ENCODE results near the gene ANKRD35. TPM values are rescaled to one million over a fixed set of nuclear protein-coding genes. Genes with fewer than 3 reads are reported as not detected.
A peak's percentile ranks its signal among the peaks of the same experiment; 100 is the strongest.
"Not testable (repeated sequence)": the region's sequence is repeated elsewhere in the genome, so short reads cannot be mapped to it uniquely, and the experiment has no call there.

ANKRD35 gene
- total RNA-seq = 1 to 10 TPM; 3.8 to 7.2 TPM
- 10 to 100 TPM in 1 of 2 donors, 1 to 10 TPM in 1; 8.4 to 23.6 TPM for polyA plus RNA-seq
- long read RNA-seq, donor 1, partial matches to known transcripts = 59 of 59 reads
- long read RNA-seq, donor 1, other reads (novel, unspliced or antisense) = 0 of 59 reads
- long read RNA-seq, donor 2, partial matches to known transcripts = 16 of 18 reads
- long read RNA-seq, donor 2, other reads (novel, unspliced or antisense) = 2 of 18 reads

GRCh38 chr1:145885738-145886287 is at the start of gene ANKRD35:
Gene ANKRD35, minus strand, starts transcription at chr1:145885866. Its CDS starts 108 bp downstream, at chr1:145885758.
- Histone ChIP-seq H3K9me3 (ENCODE audit: control insufficient read depth, low read length) (no peaks in the 10 kb centered on the region), H3K36me3 (ENCODE audit: control insufficient read depth in 1 of 2, insufficient read depth in 2 of 2, low read length in 1 of 2) (no peaks in the 10 kb centered on the region), H3K27ac (ENCODE audit: low read depth in 1 of 2, low read length in 2 of 2) (no peak within 1 kb of the TSS), H3K27me3 (ENCODE audit: control insufficient read depth in 1 of 2, insufficient read depth in 2 of 2, low read length in 1 of 2) (no peaks in the 10 kb centered on the region), H3K4me3 (ENCODE audit: low read length in 2 of 2) (peak within 1 kb of the TSS; percentile 42 to 87), H3K4me1 (ENCODE audit: control insufficient read depth in 1 of 2, insufficient read depth in 2 of 2, low read length in 2 of 2) (no peaks in the 10 kb centered on the region)
- ATAC-seq (ENCODE audit: low FRiP score) = peak; percentile 93
- intact Hi-C loops (cut with DNase I) = no loop called here
- DNase-seq = peak; percentile 90 to 95
- 1% methylated on average over 35 to 36 of the region's 36 CpGs for WGBS, 2 donors

GRCh38 chr1:145932522-145933009 is 46.9 kb upstream of the ANKRD35 start:
- H3K36me3 ChIP-seq (ENCODE audit: control insufficient read depth in 1 of 2, insufficient read depth in 2 of 2, low read length in 1 of 2); H3K27ac ChIP-seq (ENCODE audit: low read depth in 1 of 2, low read length in 2 of 2); DNase-seq; intact Hi-C loops (cut with DNase I); H3K9me3 ChIP-seq (ENCODE audit: control insufficient read depth, low read length); H3K27me3 ChIP-seq (ENCODE audit: control insufficient read depth in 1 of 2, insufficient read depth in 2 of 2, low read length in 1 of 2); H3K4me1 ChIP-seq (ENCODE audit: control insufficient read depth in 1 of 2, insufficient read depth in 2 of 2, low read length in 2 of 2); H3K4me3 ChIP-seq (ENCODE audit: low read length in 2 of 2); ATAC-seq (ENCODE audit: low FRiP score): not testable (repeated sequence)
- WGBS, 2 donors = 53% methylated on average over 9 of the region's 9 CpGs

- H3K9me3 ChIP-seq (ENCODE audit: control insufficient read depth, low read length) = no peaks in the 10 kb centered on the region
- intact Hi-C loops (cut with DNase I) = loop anchor here (2.0 kb wide), 2 partner anchors 29 to 35 kb away; no protein-coding TSS in a partner anchor
- H3K27me3 ChIP-seq (ENCODE audit: control insufficient read depth in 1 of 2, insufficient read depth in 2 of 2, low read length in 1 of 2) = no peaks in the 10 kb centered on the region
- H3K27ac ChIP-seq (ENCODE audit: low read depth in 1 of 2, low read length in 2 of 2) = peak overlapping the region; percentile 30 to 77
- ATAC-seq (ENCODE audit: low FRiP score) (no peak), DNase-seq (no peak)
- WGBS, 2 donors = 67 to 68% methylated on average over 20 of the region's 20 CpGs
- H3K4me1 ChIP-seq (ENCODE audit: control insufficient read depth in 1 of 2, insufficient read depth in 2 of 2, low read length in 2 of 2) = no peaks in the 10 kb centered on the region
- H3K36me3 ChIP-seq (ENCODE audit: control insufficient read depth in 1 of 2, insufficient read depth in 2 of 2, low read length in 1 of 2) = peaks cover 0 to 1% of the 10 kb centered on the region in 2 donors
- H3K4me3 ChIP-seq (ENCODE audit: low read length in 2 of 2) = peak overlapping the region; percentile 35 to 72
These were observed 42.4 kb upstream of the ANKRD35 start for GRCh38 chr1:145927916-145928643.

GRCh38 chr1:145927063-145927886 is 41.6 kb upstream of the ANKRD35 start, which contains the start of gene RBM8A:
Gene RBM8A, minus strand, starts transcription at chr1:145927484. Its CDS starts 58 bp downstream, at chr1:145927426.
- Histone ChIP-seq H3K36me3 (ENCODE audit: control insufficient read depth in 1 of 2, insufficient read depth in 2 of 2, low read length in 1 of 2) (peaks cover 0 to 1% of the 10 kb centered on the region in 2 donors), H3K4me1 (ENCODE audit: control insufficient read depth in 1 of 2, insufficient read depth in 2 of 2, low read length in 2 of 2) (no peaks in the 10 kb centered on the region), H3K27ac (ENCODE audit: low read depth in 1 of 2, low read length in 2 of 2) (peak within 1 kb of the TSS; percentile 69 to 77), H3K9me3 (ENCODE audit: control insufficient read depth, low read length) (no peaks in the 10 kb centered on the region), H3K27me3 (ENCODE audit: control insufficient read depth in 1 of 2, insufficient read depth in 2 of 2, low read length in 1 of 2) (no peaks in the 10 kb centered on the region), H3K4me3 (ENCODE audit: low read length in 2 of 2) (peak within 1 kb of the TSS; percentile 67 to 72)
- DNase-seq = peak; percentile 95 to 96
- ATAC-seq (ENCODE audit: low FRiP score) = peak; percentile 97
- intact Hi-C loops (cut with DNase I) = loop anchor here (2.0 kb wide), 2 partner anchors 30 to 36 kb away; no protein-coding TSS in a partner anchor
- 0% methylated on average over 41 of the region's 41 CpGs for WGBS, 2 donors

GRCh38 chr1:145926686-145927062 is 41.0 kb upstream of the ANKRD35 start:
- H3K4me3 ChIP-seq (ENCODE audit: low read length in 2 of 2) = peak overlapping the region; percentile 30 to 67
- H3K36me3 ChIP-seq (ENCODE audit: control insufficient read depth in 1 of 2, insufficient read depth in 2 of 2, low read length in 1 of 2) = peaks cover 0 to 1% of the 10 kb centered on the region in 2 donors
- H3K27ac ChIP-seq (ENCODE audit: low read depth in 1 of 2, low read length in 2 of 2) = peak overlapping the region; percentile 34 to 69
- DNase-seq (no peak), ATAC-seq (ENCODE audit: low FRiP score) (peak; percentile 3)
- H3K9me3 ChIP-seq (ENCODE audit: control insufficient read depth, low read length) = no peaks in the 10 kb centered on the region
- no peaks in the 10 kb centered on the region for H3K27me3 ChIP-seq (ENCODE audit: control insufficient read depth in 1 of 2, insufficient read depth in 2 of 2, low read length in 1 of 2)
- intact Hi-C loops (cut with DNase I) = loop anchor here (2.0 kb wide), 2 partner anchors 30 to 36 kb away; no protein-coding TSS in a partner anchor
- H3K4me1 ChIP-seq (ENCODE audit: control insufficient read depth in 1 of 2, insufficient read depth in 2 of 2, low read length in 2 of 2) = no peaks in the 10 kb centered on the region
- WGBS, 2 donors = 7 to 9% methylated on average over 19 of the region's 19 CpGs

- ATAC-seq (ENCODE audit: low FRiP score) = no peak
- Histone ChIP-seq H3K9me3 (ENCODE audit: control insufficient read depth, low read length) (no peaks in the 10 kb centered on the region), H3K4me3 (ENCODE audit: low read length in 2 of 2) (no peak overlapping the region), H3K4me1 (ENCODE audit: control insufficient read depth in 1 of 2, insufficient read depth in 2 of 2, low read length in 2 of 2) (no peaks in the 10 kb centered on the region), H3K27ac (ENCODE audit: low read depth in 1 of 2, low read length in 2 of 2) (no peak overlapping the region), H3K27me3 (ENCODE audit: control insufficient read depth in 1 of 2, insufficient read depth in 2 of 2, low read length in 1 of 2) (no peaks in the 10 kb centered on the region), H3K36me3 (ENCODE audit: control insufficient read depth in 1 of 2, insufficient read depth in 2 of 2, low read length in 1 of 2) (peaks cover 0 to 1% of the 10 kb centered on the region in 2 donors)
- 54 to 56% methylated on average over 2 of the region's 2 CpGs for WGBS, 2 donors
- intact Hi-C loops (cut with DNase I) = no loop called here
- no peak for DNase-seq
These were observed 36.6 kb upstream of the ANKRD35 start for GRCh38 chr1:145922266-145922665.

- DNase-seq; H3K27ac ChIP-seq (ENCODE audit: low read depth in 1 of 2, low read length in 2 of 2); intact Hi-C loops (cut with DNase I); H3K9me3 ChIP-seq (ENCODE audit: control insufficient read depth, low read length); ATAC-seq (ENCODE audit: low FRiP score); H3K4me3 ChIP-seq (ENCODE audit: low read length in 2 of 2); H3K36me3 ChIP-seq (ENCODE audit: control insufficient read depth in 1 of 2, insufficient read depth in 2 of 2, low read length in 1 of 2); H3K27me3 ChIP-seq (ENCODE audit: control insufficient read depth in 1 of 2, insufficient read depth in 2 of 2, low read length in 1 of 2); H3K4me1 ChIP-seq (ENCODE audit: control insufficient read depth in 1 of 2, insufficient read depth in 2 of 2, low read length in 2 of 2): not testable (repeated sequence)
- 92 to 93% methylated on average over 2 of the region's 4 CpGs for WGBS, 2 donors
These were observed 34.6 kb upstream of the ANKRD35 start for GRCh38 chr1:145920297-145920696.
